ENCODE measurements around the gene RETREG2.

GRCh38 chr2:219177552-219178376 lies at the start of gene RETREG2:
- TF ChIP-seq CTCF (IDR thresholded peaks at IDR 0.05) (peak in 1 of 4 experiments; percentile 25), POLR2AphosphoS5 (IDR thresholded peaks at IDR 0.05) (peak; percentile 97 to 100 (median 100))
